Activated naive CD8-positive, alpha-beta T cell treated with anti-CD3 and anti-CD28 coated beads, Interleukin-2, amount 10 ng/mL, durations not matched to agents 7 days and 5 days (primary cell): Measurements from ENCODE around the gene JAG2. TPM values are rescaled to one million over a fixed set of nuclear protein-coding genes. Genes with fewer than 3 reads are reported as not detected.
"Not testable (repeated sequence)": the region's sequence is repeated elsewhere in the genome, so short reads cannot be mapped to it uniquely, and the experiment has no call there.

Source experiments
- ATAC-seq: fragments of 150-1000 bp; cut with Tn5 transposase; one replicate; pipeline ENCODE4 v1.10.0; 2021; ENCODE audit warnings: low read depth, moderate library complexity
- POLR2A ChIA-PET: fragments of 350-600 bp; sonication (Branson Sonifier 250); formaldehyde crosslinking; loops from one replicate; lab custom pipeline; 2021; ENCODE audit warnings: antibody characterized with exemption; lab: Charles Lee
- DNase-seq: peaks from one replicate; pipeline ENCODE4 v3.0.0; 2021
- H3K27ac Mint-ChIP-seq: one replicate; pipeline ENCODE4 v1.8.0; 2022; ENCODE audit warnings: mild to moderate bottlenecking, mixed read lengths
- H3K27me3 Mint-ChIP-seq: one replicate; pipeline ENCODE4 v1.8.0; 2022; ENCODE audit warnings: mild to moderate bottlenecking, moderate library complexity, mixed read lengths
- H3K36me3 Mint-ChIP-seq: one replicate; pipeline ENCODE4 v1.8.0; 2021; ENCODE audit warnings: mild to moderate bottlenecking, mixed read lengths
- H3K4me1 Mint-ChIP-seq: one replicate; pipeline ENCODE4 v1.8.0; 2021; ENCODE audit warnings: mixed read lengths
- H3K4me3 Mint-ChIP-seq: one replicate; pipeline ENCODE4 v1.8.0; 2022; ENCODE audit warnings: mild to moderate bottlenecking, moderate library complexity, mixed read lengths
- H3K9me3 Mint-ChIP-seq: one replicate; pipeline ENCODE4 v1.8.0; 2021; ENCODE audit warnings: mixed read lengths
- total RNA-seq, 2 experiments: library from RNA; stranded (reverse); gene quantifications; one replicate each; pipeline ENCODE4 v1.2.3, GENCODE V29; 2021

Gene JAG2
- total RNA-seq, 2 experiments from 2014 or later, result 1.8 to 3.2 TPM

DNA sequence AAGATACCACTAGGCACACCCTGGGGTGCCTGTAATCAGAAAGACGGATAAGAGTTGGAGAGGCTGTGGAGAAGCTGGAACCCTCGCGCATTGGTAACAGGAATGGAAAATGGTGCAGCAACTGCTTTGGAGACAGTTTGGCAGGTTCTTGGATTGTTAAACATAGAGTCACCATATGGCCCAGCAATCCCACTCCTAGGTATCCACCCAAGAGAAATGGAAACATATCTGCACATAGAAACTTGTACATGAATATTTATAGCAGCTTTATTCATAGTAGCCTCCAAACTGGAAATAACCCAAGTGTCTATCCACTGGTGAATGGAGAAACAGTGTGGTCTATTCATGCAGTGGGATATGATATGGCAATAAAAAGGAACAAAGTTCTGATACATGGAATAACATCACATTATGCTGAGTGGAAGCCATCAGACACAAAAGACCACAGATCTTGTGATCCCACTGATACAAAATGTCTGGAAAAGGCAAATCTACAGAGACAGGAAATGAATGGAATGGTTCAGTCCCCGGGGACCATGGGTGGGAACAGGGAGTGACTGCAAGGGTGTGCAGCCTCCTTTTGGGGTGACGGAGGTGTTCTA is 45.4 kb downstream of the JAG2 start:
- no peak for DNase-seq
- H3K9me3 Mint-ChIP-seq, result peaks cover 7% of the 10 kb centered on the region
- H3K36me3 Mint-ChIP-seq, result peaks cover 3% of the 10 kb centered on the region
- ATAC-seq, result no peak
- POLR2A ChIA-PET, result no interaction called here
- peaks cover 4% of the 10 kb centered on the region for H3K4me1 Mint-ChIP-seq
- H3K4me3 Mint-ChIP-seq, result no peak overlapping the region
- no peak overlapping the region for H3K27ac Mint-ChIP-seq
- peaks cover 35% of the 10 kb centered on the region for H3K27me3 Mint-ChIP-seq

DNA sequence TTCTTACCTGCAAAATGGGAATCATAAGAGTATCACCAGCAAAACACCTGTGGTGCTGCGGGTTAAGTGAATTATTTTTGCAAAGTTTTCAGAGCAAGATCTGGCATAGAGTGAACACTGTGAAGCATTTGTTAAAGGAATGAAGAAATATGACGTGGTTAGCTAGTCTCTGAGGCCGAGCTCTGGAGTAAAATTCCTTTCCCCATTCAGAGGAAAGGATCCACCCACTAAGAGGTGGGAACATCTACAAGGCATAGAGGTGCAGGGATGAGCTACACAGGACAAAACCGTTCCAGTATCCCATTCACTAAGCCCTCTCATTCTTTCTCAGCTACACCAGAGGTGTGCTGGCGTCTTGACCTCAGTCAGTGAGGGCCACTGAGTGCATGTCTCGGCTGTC is 48.5 kb downstream of the JAG2 start:
- Mint-ChIP-seq H3K27ac (no peak overlapping the region), H3K36me3 (peaks cover 3% of the 10 kb centered on the region), H3K9me3 (peaks cover 7% of the 10 kb centered on the region), H3K4me1 (peaks cover 4% of the 10 kb centered on the region), H3K4me3 (no peak overlapping the region), H3K27me3 (peaks cover 24% of the 10 kb centered on the region)
- POLR2A ChIA-PET, result no interaction called here
- DNase-seq, result no peak
- ATAC-seq, result no peak

GRCh38 chr14:105119408-105120025 is 49.1 kb downstream of the JAG2 start:
- no peak for DNase-seq
- no peak overlapping the region for H3K4me3 Mint-ChIP-seq
- peaks cover 21% of the 10 kb centered on the region for H3K27me3 Mint-ChIP-seq
- peaks cover 7% of the 10 kb centered on the region for H3K9me3 Mint-ChIP-seq
- H3K4me1 Mint-ChIP-seq, result peaks cover 4% of the 10 kb centered on the region
- POLR2A ChIA-PET, result no interaction called here
- no peak overlapping the region for H3K27ac Mint-ChIP-seq
- no peak for ATAC-seq
- H3K36me3 Mint-ChIP-seq, result peaks cover 3% of the 10 kb centered on the region

- DNase-seq, result no peak
- POLR2A ChIA-PET, result no interaction called here
- peaks cover 17% of the 10 kb centered on the region for H3K27me3 Mint-ChIP-seq
- peaks cover 7% of the 10 kb centered on the region for H3K9me3 Mint-ChIP-seq
- no peak overlapping the region for H3K27ac Mint-ChIP-seq
- H3K4me3 Mint-ChIP-seq, result no peak overlapping the region
- ATAC-seq, result no peak
- H3K4me1 Mint-ChIP-seq, result no peaks in the 10 kb centered on the region
- H3K36me3 Mint-ChIP-seq, result peaks cover 3% of the 10 kb centered on the region
Observed at GRCh38 chr14:105118646-105119407, 49.7 kb downstream of the JAG2 start.

DNA sequence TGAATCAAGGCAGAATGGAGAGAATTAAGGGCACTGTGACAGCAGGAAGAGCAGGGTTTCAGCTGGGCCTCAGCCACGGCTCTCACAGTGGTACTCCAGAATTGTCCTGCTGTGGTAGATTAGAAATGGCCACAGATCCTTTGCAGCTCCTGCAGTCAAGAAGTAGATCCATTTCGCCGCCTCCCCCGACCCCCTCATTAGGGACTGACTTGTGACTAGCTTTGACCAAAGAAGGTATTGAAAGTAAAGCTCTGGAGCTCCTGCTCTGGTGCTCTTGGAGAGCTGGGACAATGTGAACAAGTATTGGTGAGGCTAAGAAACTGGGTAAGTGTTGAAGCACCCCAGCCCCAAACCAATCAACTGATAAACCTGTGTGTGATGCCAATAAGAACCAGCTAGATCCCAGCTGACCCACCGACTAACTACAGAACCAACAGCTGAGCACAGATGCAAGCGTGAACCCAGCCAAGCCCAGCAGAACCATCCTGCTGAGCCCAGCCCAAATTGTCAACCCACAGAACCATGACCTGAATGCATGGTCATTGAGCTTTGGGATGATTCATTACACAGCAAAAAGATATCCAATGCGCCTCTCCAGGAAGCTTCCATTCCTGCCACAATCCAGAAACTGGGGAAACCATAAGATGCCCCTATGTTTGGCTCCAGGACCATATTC is 50.7 kb downstream of the JAG2 start:
- Mint-ChIP-seq H3K27ac (no peak overlapping the region), H3K4me3 (no peak overlapping the region), H3K36me3 (peaks cover 3% of the 10 kb centered on the region), H3K4me1 (no peaks in the 10 kb centered on the region), H3K27me3 (peaks cover 13% of the 10 kb centered on the region), H3K9me3 (peaks cover 7% of the 10 kb centered on the region)
- ATAC-seq (no peak), DNase-seq (no peak)
- POLR2A ChIA-PET, result no interaction called here

DNA sequence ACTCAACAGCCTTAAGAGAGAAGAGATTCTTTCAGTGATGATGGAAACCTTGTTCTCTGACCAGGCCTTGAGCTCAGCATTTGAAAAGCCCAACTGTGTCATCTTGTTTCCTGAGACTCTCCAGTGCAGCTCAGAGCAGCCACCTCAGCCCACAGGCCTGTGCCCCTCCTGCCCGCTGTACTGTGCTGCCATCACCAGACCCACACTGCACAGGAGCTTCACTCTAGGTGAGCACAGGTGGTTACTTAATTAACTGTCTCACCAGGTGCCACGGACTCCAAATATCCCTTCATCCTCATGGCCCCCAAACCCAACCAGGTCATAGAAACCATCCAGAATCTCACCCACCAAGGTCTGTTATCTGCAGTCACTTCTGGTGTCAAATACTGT is 51.3 kb downstream of the JAG2 start:
- POLR2A ChIA-PET, result no interaction called here
- Mint-ChIP-seq H3K36me3 (peaks cover 3% of the 10 kb centered on the region), H3K9me3 (peaks cover 6% of the 10 kb centered on the region), H3K4me3 (no peak overlapping the region), H3K27me3 (peaks cover 9% of the 10 kb centered on the region), H3K27ac (no peak overlapping the region), H3K4me1 (no peaks in the 10 kb centered on the region)
- DNase-seq, result no peak
- no peak for ATAC-seq

DNA sequence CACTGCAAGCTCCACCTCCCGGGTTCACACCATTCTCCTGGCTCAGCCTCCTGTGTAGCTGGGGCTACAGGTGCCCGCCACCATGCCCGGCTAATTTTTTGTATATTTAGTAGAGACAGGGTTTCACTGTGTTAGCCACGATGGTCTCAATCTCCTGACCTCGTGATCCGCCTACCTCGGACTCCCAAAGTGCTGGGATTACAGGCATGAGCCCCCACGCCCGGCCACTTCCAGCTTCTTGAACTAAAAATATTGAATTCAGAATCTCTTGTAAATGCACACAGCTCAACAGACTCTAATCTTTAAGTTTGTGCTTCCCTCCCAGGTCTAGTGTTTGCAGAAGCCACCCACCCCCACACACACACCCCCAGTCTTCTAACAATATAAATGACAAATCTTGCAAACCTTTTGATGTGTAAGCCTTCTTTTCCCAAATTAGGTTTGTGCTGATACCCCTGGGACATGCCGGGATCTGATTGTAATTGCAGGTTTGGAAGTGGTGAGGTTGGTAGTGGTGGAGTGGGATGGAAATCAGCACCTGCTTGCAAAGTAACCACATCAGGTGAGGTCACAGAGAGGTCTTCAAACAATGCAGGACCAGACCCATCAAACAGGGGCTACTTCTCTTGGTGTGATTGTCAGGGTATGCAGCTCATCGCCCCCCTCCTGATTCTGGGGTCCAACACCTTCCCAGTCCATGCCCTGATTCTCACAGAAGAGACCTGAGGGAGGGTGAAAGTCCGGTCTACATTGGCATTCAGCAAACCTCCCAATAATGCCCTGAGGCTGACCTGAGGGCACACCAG is 51.9 kb downstream of the JAG2 start:
- H3K9me3 Mint-ChIP-seq, result peaks cover 3% of the 10 kb centered on the region
- POLR2A ChIA-PET, result no interaction called here
- no peaks in the 10 kb centered on the region for H3K4me1 Mint-ChIP-seq
- ATAC-seq (no peak), DNase-seq (no peak)
- peaks cover 3% of the 10 kb centered on the region for H3K36me3 Mint-ChIP-seq
- H3K27me3 Mint-ChIP-seq, result peaks cover 9% of the 10 kb centered on the region
- H3K4me3 Mint-ChIP-seq, result no peak overlapping the region
- H3K27ac Mint-ChIP-seq, result no peak overlapping the region

DNA sequence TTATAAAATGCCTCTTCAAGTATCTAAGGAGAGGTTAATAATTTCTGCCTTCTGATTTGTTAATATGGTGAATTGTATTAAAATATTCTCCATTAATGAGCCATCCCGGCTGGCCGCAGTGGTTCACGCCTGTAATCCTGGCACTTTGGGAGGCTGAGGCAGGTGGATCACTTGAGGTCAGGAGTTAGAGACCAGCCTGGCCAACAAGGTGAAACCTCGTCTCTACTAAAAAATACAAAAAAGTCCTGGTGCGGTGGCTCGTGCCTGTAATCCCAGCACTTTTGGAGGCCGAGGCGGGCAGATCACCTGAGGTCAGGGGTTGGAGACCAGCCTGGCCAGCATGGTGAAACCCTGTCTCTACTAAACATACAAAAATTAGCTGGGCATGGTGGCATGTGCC is 59.3 kb downstream of the JAG2 start:
- not testable (repeated sequence) for H3K36me3 Mint-ChIP-seq, H3K4me3 Mint-ChIP-seq, DNase-seq

GRCh38 chr14:105108516-105108864 is 60.1 kb downstream of the JAG2 start:
- peaks cover 35% of the 10 kb centered on the region for H3K27me3 Mint-ChIP-seq
- H3K27ac Mint-ChIP-seq, result no peak overlapping the region
- DNase-seq (no peak), ATAC-seq (no peak)
- H3K36me3 Mint-ChIP-seq, result peaks cover 2% of the 10 kb centered on the region
- POLR2A ChIA-PET, result no interaction called here
- H3K9me3 Mint-ChIP-seq, result peaks cover 3% of the 10 kb centered on the region
- H3K4me3 Mint-ChIP-seq, result no peak overlapping the region
- peaks cover 3% of the 10 kb centered on the region for H3K4me1 Mint-ChIP-seq

More for the DNA sequence above, 59.3 kb downstream of the JAG2 start:
- H3K27me3 Mint-ChIP-seq, result peaks cover 27% of the 10 kb centered on the region
- H3K9me3 Mint-ChIP-seq, H3K27ac Mint-ChIP-seq, ATAC-seq, H3K4me1 Mint-ChIP-seq, POLR2A ChIA-PET: not testable (repeated sequence)

GRCh38 chr14:105107781-105108515 is 60.6 kb downstream of the JAG2 start:
- Mint-ChIP-seq H3K36me3 (peaks cover 2% of the 10 kb centered on the region), H3K4me1 (peaks cover 3% of the 10 kb centered on the region), H3K4me3 (no peak overlapping the region), H3K9me3 (peaks cover 3% of the 10 kb centered on the region), H3K27me3 (peaks cover 37% of the 10 kb centered on the region), H3K27ac (no peak overlapping the region)
- DNase-seq (no peak), ATAC-seq (no peak)
- POLR2A ChIA-PET, result interaction anchor here (0.7 kb wide), 1 partner anchor 154 kb away, joined by 5 read pairs; no protein-coding TSS in a partner anchor

GRCh38 chr14:105107351-105107750 is 61.2 kb downstream of the JAG2 start:
- peaks cover 37% of the 10 kb centered on the region for H3K27me3 Mint-ChIP-seq
- H3K27ac Mint-ChIP-seq, result no peak overlapping the region
- peaks cover 2% of the 10 kb centered on the region for H3K36me3 Mint-ChIP-seq
- no peak overlapping the region for H3K4me3 Mint-ChIP-seq
- peaks cover 3% of the 10 kb centered on the region for H3K4me1 Mint-ChIP-seq
- peaks cover 3% of the 10 kb centered on the region for H3K9me3 Mint-ChIP-seq
- ATAC-seq (no peak), DNase-seq (no peak)
- POLR2A ChIA-PET, result interaction anchor here (0.7 kb wide), 1 partner anchor 154 kb away, joined by 5 read pairs; no protein-coding TSS in a partner anchor

- Mint-ChIP-seq H3K4me1 (peaks cover 3% of the 10 kb centered on the region), H3K27me3 (peaks cover 41% of the 10 kb centered on the region), H3K4me3 (no peak overlapping the region), H3K9me3 (peaks cover 3% of the 10 kb centered on the region), H3K27ac (no peak overlapping the region), H3K36me3 (peaks cover 2% of the 10 kb centered on the region)
- POLR2A ChIA-PET, result no interaction called here
- ATAC-seq (no peak), DNase-seq (no peak)
Observed at GRCh38 chr14:105105158-105105557, 63.4 kb downstream of the JAG2 start.
